ENCODE results near the gene TMEM255B. TPM values are rescaled to one million over a fixed set of nuclear protein-coding genes. Genes with fewer than 3 reads are reported as not detected.

The TMEM255B gene
- total RNA-seq, 1 donor from 2014 or later: 8.4 TPM

- Mint-ChIP-seq H3K36me3 (ENCODE audit: low read depth, unreplicated experiment) (peaks cover 14% of the 10 kb centered on the region), H3K27me3 (ENCODE audit: low read depth, unreplicated experiment) (peaks cover 52% of the 10 kb centered on the region), H3K9me3 (ENCODE audit: unreplicated experiment) (peaks cover 9% of the 10 kb centered on the region), H3K4me3 (ENCODE audit: unreplicated experiment) (no peak overlapping the region), H3K4me1 (ENCODE audit: low read depth, unreplicated experiment) (peaks cover 10% of the 10 kb centered on the region), H3K27ac (ENCODE audit: unreplicated experiment) (no peak overlapping the region)
- no peak overlapping the region for H3K9ac ChIP-seq (ENCODE audit: low read length)
- H3K79me2 ChIP-seq (ENCODE audit: insufficient read depth, low read length): no peaks in the 10 kb centered on the region
- no peak for FAIRE-seq
- no peaks in the 10 kb centered on the region for H3K4me1 ChIP-seq (ENCODE audit: insufficient read depth, low read length)
- no peaks in the 10 kb centered on the region for H4K20me1 ChIP-seq (ENCODE audit: insufficient read depth, low read length)
- no peak overlapping the region for H3K4me2 ChIP-seq (ENCODE audit: low read length)
- peaks cover 26% of the 10 kb centered on the region for H3K27me3 ChIP-seq (ENCODE audit: insufficient read depth, low read length)
- no peak overlapping the region for H3K27ac ChIP-seq (ENCODE audit: low read depth, low read length)
- no peak for TF ChIP-seq EZH2 (IDR thresholded peaks at IDR 0.05; ENCODE audit: insufficient read depth, low read length)
- no peak for TF ChIP-seq CTCF (IDR thresholded peaks at IDR 0.05; ENCODE audit: insufficient read depth, low read depth, low read length)
- no peaks in the 10 kb centered on the region for H3K9me3 ChIP-seq (ENCODE audit: insufficient read depth, low read depth, low read length)
- no peak overlapping the region for H2AFZ ChIP-seq (ENCODE audit: low read depth, low read length)
- no peak for DNase-seq (ENCODE audit: low read depth)
- H3K36me3 ChIP-seq (ENCODE audit: insufficient read depth, low read length): no peaks in the 10 kb centered on the region
- no peak overlapping the region for H3K4me3 ChIP-seq (ENCODE audit: insufficient read depth, low read depth, low read length)
Measured at GRCh38 chr13:113765564-113765910, 6.5 kb downstream of the TMEM255B start.

GRCh38 chr13:113766035-113766800, 7.2 kb downstream of the TMEM255B start:
- FAIRE-seq (no peak), DNase-seq (ENCODE audit: low read depth) (no peak)
- Mint-ChIP-seq H3K36me3 (ENCODE audit: low read depth, unreplicated experiment) (peaks cover 18% of the 10 kb centered on the region), H3K4me1 (ENCODE audit: low read depth, unreplicated experiment) (peaks cover 10% of the 10 kb centered on the region), H3K27me3 (ENCODE audit: low read depth, unreplicated experiment) (peaks cover 46% of the 10 kb centered on the region), H3K9me3 (ENCODE audit: unreplicated experiment) (peaks cover 9% of the 10 kb centered on the region), H3K4me3 (ENCODE audit: unreplicated experiment) (no peak overlapping the region), H3K27ac (ENCODE audit: unreplicated experiment) (no peak overlapping the region)
- TF ChIP-seq CTCF (IDR thresholded peaks at IDR 0.05; ENCODE audit: insufficient read depth, low read depth, low read length): no peak
- TF ChIP-seq EZH2 (IDR thresholded peaks at IDR 0.05; ENCODE audit: insufficient read depth, low read length): no peak
- Histone ChIP-seq H3K4me2 (ENCODE audit: low read length) (no peak overlapping the region), H3K27me3 (ENCODE audit: insufficient read depth, low read length) (peaks cover 20% of the 10 kb centered on the region), H3K9me3 (ENCODE audit: insufficient read depth, low read depth, low read length) (no peaks in the 10 kb centered on the region), H3K9ac (ENCODE audit: low read length) (no peak overlapping the region), H4K20me1 (ENCODE audit: insufficient read depth, low read length) (no peaks in the 10 kb centered on the region), H3K4me3 (ENCODE audit: insufficient read depth, low read depth, low read length) (no peak overlapping the region), H3K36me3 (ENCODE audit: insufficient read depth, low read length) (no peaks in the 10 kb centered on the region), H3K4me1 (ENCODE audit: insufficient read depth, low read length) (no peaks in the 10 kb centered on the region), H3K27ac (ENCODE audit: low read depth, low read length) (no peak overlapping the region), H3K79me2 (ENCODE audit: insufficient read depth, low read length) (no peaks in the 10 kb centered on the region), H2AFZ (ENCODE audit: low read depth, low read length) (no peak overlapping the region)

- peaks cover 4% of the 10 kb centered on the region for H3K9me3 ChIP-seq (ENCODE audit: insufficient read depth, low read depth, low read length)
- H3K36me3 Mint-ChIP-seq (ENCODE audit: low read depth, unreplicated experiment): peaks cover 17% of the 10 kb centered on the region
Measured at GRCh38 chr13:113767366-113767765, 8.3 kb downstream of the TMEM255B start.

More at GRCh38 chr13:113767366-113767765, 8.3 kb downstream of the TMEM255B start:
- peaks cover 12% of the 10 kb centered on the region for H3K27me3 ChIP-seq (ENCODE audit: insufficient read depth, low read length)
- H4K20me1 ChIP-seq (ENCODE audit: insufficient read depth, low read length): no peaks in the 10 kb centered on the region
- H3K9ac ChIP-seq (ENCODE audit: low read length): no peak overlapping the region
- FAIRE-seq: no peak
- H3K4me1 ChIP-seq (ENCODE audit: insufficient read depth, low read length): no peaks in the 10 kb centered on the region
- no peaks in the 10 kb centered on the region for H3K79me2 ChIP-seq (ENCODE audit: insufficient read depth, low read length)
- Mint-ChIP-seq H3K4me1 (ENCODE audit: low read depth, unreplicated experiment) (peaks cover 7% of the 10 kb centered on the region), H3K4me3 (ENCODE audit: unreplicated experiment) (no peak overlapping the region), H3K27me3 (ENCODE audit: low read depth, unreplicated experiment) (peaks cover 41% of the 10 kb centered on the region), H3K9me3 (ENCODE audit: unreplicated experiment) (peaks cover 12% of the 10 kb centered on the region), H3K27ac (ENCODE audit: unreplicated experiment) (no peak overlapping the region)
- DNase-seq (ENCODE audit: low read depth): no peak
- H3K4me3 ChIP-seq (ENCODE audit: insufficient read depth, low read depth, low read length): no peak overlapping the region
- no peak overlapping the region for H2AFZ ChIP-seq (ENCODE audit: low read depth, low read length)
- no peak overlapping the region for H3K4me2 ChIP-seq (ENCODE audit: low read length)
- TF ChIP-seq CTCF (IDR thresholded peaks at IDR 0.05; ENCODE audit: insufficient read depth, low read depth, low read length) (no peak), EZH2 (IDR thresholded peaks at IDR 0.05; ENCODE audit: insufficient read depth, low read length) (no peak)
- no peaks in the 10 kb centered on the region for H3K36me3 ChIP-seq (ENCODE audit: insufficient read depth, low read length)
- no peak overlapping the region for H3K27ac ChIP-seq (ENCODE audit: low read depth, low read length)
